Stimulated activated naive CD8-positive, alpha-beta T cell treated with anti-CD3 and anti-CD28 coated beads, Interleukin-15, Interleukin-2, amounts not matched to agents 100 U/mL and 50 U/mL, for 24 hours (primary cell): ENCODE results near the gene C2orf92.
"Not testable (repeated sequence)": the region's sequence is repeated elsewhere in the genome, so short reads cannot be mapped to it uniquely, and the experiment has no call there.

Experiments
- ATAC-seq: fragments of 150-1000 bp; cut with Tn5 transposase; one replicate; pipeline ENCODE4 v1.10.0; 2021
- DNase-seq: peaks from one replicate; pipeline ENCODE4 v3.0.0; 2021

C2orf92 gene

GRCh38 chr2:97693476-97693875 lies 24.0 kb downstream of the C2orf92 start:
- ATAC-seq = no peak
- DNase-seq = no peak

- DNase-seq (no peak), ATAC-seq (no peak)
Measured at GRCh38 chr2:97695744-97696143, 26.2 kb downstream of the C2orf92 start.

GRCh38 chr2:97697252-97698235 lies 28.0 kb downstream of the C2orf92 start:
- ATAC-seq = peak; percentile 90
- peak; percentile 95 for DNase-seq

- no peak for ATAC-seq
Measured at GRCh38 chr2:97698530-97698929, 29.0 kb downstream of the C2orf92 start.

GRCh38 chr2:97699765-97700444 lies 30.4 kb downstream of the C2orf92 start:
- ATAC-seq = peak; percentile 82
- peak; percentile 77 for DNase-seq

More at GRCh38 chr2:97698530-97698929, 29.0 kb downstream of the C2orf92 start:
- DNase-seq = no peak

GRCh38 chr2:97701186-97701585 lies 31.7 kb downstream of the C2orf92 start:
- no peak for ATAC-seq
- no peak for DNase-seq

- ATAC-seq (no peak), DNase-seq (no peak)
Measured at GRCh38 chr2:97701851-97702465, 32.4 kb downstream of the C2orf92 start.

GRCh38 chr2:97702731-97703470 lies 33.4 kb downstream of the C2orf92 start:
- no peak for ATAC-seq
- no peak for DNase-seq

- no peak for DNase-seq
- no peak for ATAC-seq
Measured at GRCh38 chr2:97703741-97704140, 34.2 kb downstream of the C2orf92 start.

- DNase-seq (no peak), ATAC-seq (no peak)
Measured at GRCh38 chr2:97704989-97705388, 35.5 kb downstream of the C2orf92 start.

- DNase-seq = no peak
- ATAC-seq = no peak
Measured at GRCh38 chr2:97706112-97706511, 36.6 kb downstream of the C2orf92 start.

- ATAC-seq = no peak
Measured at GRCh38 chr2:97706708-97707345, 37.3 kb downstream of the C2orf92 start.

GRCh38 chr2:97707362-97708047 lies 38.0 kb downstream of the C2orf92 start:
- no peak for ATAC-seq
- no peak for DNase-seq

More at GRCh38 chr2:97706708-97707345, 37.3 kb downstream of the C2orf92 start:
- no peak for DNase-seq

GRCh38 chr2:97708048-97708380 lies 38.5 kb downstream of the C2orf92 start:
- ATAC-seq (no peak), DNase-seq (no peak)

- no peak for ATAC-seq
- no peak for DNase-seq
Measured at GRCh38 chr2:97708608-97709007, 39.1 kb downstream of the C2orf92 start.

- ATAC-seq (no peak), DNase-seq (no peak)
Measured at GRCh38 chr2:97711394-97711711, 41.8 kb downstream of the C2orf92 start.

- DNase-seq, ATAC-seq: not testable (repeated sequence)
Measured at GRCh38 chr2:97712175-97712574, 42.7 kb downstream of the C2orf92 start.

- peak; percentile 70 for ATAC-seq
- peak; percentile 73 for DNase-seq
Measured at GRCh38 chr2:97712693-97713295, 43.3 kb downstream of the C2orf92 start.

- ATAC-seq (peak; percentile 50), DNase-seq (peak; percentile 68)
Measured at GRCh38 chr2:97713296-97714083, 44.0 kb downstream of the C2orf92 start, which contains the start of gene ZAP70. TSS of gene ZAP70 (plus strand) at chr2:97713576. CDS start at chr2:97724037, 10,461 bp downstream.
